Activated CD8-positive, alpha-beta memory T cell treated with anti-CD3 and anti-CD28 coated beads for 48 hours (primary cell): ENCODE results near the gene GON7.
"Not testable (repeated sequence)": the region's sequence is repeated elsewhere in the genome, so short reads cannot be mapped to it uniquely, and the experiment has no call there.

Experiments
- DNase-seq, 3 experiments: peaks; one replicate each; pipeline ENCODE4 v3.0.0-alpha.2; 2020; ENCODE audit warnings: low read depth in 2 of 3, low spot score in 2 of 3

GON7 gene

DNA sequence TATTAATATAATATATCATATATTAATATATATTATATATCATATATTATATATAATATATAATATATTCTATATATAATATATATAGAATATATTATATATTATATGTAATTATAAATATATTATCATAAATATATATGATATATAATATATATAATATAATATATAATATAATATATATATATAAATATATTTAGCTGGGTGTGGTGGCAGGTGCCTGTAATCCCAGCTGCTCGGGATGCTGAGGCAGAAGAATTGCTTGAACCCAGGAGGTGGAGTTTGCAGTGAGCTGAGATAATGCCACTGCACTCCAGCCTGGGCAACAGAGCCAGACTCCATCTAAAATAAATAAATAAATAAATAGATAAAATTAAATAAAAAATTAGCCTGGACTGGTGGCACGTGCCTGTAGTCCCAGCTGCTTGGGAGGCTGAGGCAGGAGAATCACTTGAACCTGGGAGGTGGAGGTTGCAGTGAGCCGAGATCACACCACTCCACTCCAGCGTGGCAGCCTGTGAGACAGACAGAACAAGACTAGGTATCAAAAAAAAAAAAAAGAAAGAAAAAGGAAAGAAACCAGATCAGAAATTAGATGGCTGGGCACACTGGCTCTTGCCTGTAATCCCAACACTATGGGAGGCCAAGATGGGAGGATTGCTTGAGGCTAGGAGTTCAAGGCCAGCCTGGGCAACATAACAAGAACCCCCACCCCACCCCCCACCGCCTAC, 47.1 kb downstream of the GON7 start:
- DNase-seq, result not testable (repeated sequence)

DNA sequence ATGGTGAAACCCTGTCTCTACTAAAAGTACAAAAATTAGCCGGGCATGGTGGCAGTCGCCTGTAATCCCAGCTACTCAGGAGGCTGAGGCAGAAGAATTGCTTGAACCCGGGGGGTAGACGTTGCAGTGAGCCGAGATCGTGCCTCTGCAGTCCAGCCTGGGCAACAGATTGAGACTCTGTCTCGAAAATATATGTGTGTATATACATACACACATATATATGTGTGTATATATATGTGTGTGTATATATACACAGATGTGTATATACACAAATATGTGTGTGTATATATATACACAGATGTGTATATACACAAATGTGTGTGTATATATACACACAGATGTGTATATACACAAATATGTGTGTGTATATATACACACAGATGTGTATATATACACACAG, 48.5 kb downstream of the GON7 start:
- not testable (repeated sequence) for DNase-seq

DNA sequence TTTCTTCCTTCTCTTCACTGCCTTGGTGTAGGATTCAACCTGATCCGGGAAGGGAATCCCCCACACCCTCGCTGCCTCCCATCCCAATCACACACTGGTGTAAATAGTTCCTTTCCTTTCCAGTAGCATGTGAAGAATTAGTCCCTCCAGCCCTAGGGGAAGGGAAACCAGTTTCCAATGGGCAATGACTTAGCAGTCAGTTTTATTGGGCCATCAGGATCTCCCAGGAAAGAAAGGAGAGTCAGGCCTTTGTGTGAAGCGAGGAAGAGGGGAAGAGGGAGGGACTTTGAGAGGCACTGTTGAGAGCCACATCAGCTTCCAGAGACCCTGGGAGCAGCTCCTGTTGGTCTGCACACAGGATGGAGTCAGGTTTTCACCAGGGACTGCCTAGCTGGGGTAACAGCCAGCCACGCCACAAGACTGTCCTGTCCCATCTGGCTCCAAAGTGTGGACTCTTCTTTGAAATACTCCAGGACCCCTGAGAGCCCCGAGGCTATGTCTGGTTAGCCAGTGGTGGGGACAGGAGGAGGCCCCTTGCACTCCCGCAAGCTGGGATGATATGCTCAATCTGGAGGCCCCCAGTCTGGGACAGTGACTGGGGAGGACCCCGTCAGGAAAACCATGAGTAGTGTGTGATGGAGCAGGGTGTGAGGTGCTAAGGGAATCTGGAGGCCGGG, 50.0 kb downstream of the GON7 start:
- DNase-seq, result no peak

DNA sequence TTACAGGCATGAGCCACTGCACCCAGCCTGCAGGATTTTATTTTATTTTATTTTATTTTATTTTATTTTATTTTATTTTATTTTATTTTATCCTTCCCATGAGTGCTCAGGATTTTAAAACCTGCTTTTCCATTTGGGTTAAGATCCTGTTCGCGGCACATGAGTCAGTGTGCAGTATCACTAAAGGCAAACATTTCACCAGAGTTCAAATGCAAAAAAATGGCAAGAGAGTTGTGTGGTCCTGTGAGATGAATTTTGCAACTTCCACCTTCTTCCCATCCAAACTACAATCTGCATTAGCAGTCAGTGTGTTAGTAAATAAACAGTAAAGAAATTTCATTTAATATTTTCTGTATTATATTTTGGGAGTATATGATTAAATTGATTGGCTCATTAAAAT, 51.2 kb downstream of the GON7 start:
- no peak for DNase-seq

DNA sequence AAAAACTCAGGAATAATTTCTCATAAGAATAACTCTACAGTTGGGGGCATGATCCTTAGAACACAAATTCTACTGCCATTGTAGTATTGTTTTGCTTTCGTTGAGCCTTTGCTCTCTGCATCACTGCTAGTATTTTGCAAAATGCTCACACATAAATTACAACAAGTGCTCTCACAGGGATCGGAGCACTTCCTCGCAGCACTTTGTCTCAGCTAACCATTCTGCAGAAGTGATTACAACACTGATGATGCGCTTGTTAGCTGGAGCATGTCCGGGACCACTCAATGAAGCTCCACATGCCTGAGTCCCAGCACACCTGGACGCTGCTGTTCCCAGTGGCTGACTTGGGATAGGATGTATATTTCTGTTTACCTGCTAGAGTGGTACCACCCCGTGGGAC, 53.7 kb downstream of the GON7 start:
- no peak for DNase-seq
